ENCODE data around the gene CCDC71. TPM values are rescaled to one million over a fixed set of nuclear protein-coding genes. Genes with fewer than 3 reads are reported as not detected.

The CCDC71 gene
- total and polyA plus RNA-seq, 12 donors = 13.4 to 46.4 (median 29.0) TPM

DNA sequence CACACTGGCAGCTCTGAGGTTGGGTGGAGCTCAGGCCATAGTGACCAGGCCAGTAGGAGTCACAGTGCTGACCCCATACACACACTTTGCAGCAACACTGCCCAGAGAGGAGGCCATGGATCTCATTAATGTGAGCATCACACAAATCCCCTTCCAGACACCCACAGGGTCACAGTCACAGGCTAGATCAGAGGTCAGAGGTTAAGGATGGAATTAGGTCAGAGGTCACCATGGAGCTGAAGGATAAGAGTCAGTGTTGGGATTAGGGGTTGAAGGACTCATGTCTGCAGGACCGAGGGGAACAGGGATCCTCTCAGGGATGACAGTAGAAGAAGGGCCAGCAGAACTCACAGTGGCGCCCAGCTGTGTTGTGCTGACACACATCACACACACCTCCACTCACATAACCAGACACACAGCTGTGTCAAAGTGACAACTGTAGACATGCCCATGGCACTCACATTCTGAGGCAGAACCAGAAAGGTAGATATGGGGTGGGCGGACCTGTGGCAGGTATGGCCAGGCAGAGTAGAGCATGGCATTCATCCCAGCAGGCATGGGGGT is 12.7 kb downstream of the CCDC71 start:
- Histone ChIP-seq H3K27me3 (no peaks in the 10 kb centered on the region), H3K9me3 (replicated peaks in 1 of 3) (no peaks in the 10 kb centered on the region), H3K4me3 (no peak overlapping the region), H3K27ac (no peak overlapping the region), H3K4me1 (replicated peaks in 1 of 2) (no peaks in the 10 kb centered on the region), H3K36me3 (replicated peaks in 1 of 2) (no peaks in the 10 kb centered on the region)
- no peak for TF ChIP-seq POLR2A (IDR thresholded peaks at IDR 0.05)
- TF ChIP-seq CTCF (IDR thresholded peaks at IDR 0.05) = no peak
- intact Hi-C loops (cut with DNase I) = no loop called here
- no peak for DNase-seq
- 81 to 85% (median 84%) methylated on average over 3 of the region's 3 CpGs for WGBS, 4 donors

DNA sequence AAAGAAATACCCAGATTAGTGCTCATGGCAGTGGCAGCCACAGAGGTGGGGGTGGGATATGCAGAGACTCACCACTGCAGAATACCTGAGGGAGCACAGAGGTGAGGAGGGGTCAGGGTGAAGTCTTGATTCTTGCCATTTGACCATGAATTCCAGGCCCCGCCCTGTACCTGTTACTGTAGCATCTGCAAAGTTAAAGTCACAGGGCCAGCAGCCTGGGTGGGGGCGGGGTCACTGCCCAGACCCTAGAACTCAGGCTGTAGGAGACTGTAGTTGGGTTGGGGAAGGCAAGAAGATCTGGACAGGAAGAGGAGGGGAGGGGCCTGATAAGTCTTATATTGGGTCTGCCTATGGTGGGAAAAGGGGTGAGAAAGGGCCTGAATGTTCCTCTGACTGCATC is 14.5 kb downstream of the CCDC71 start:
- H3K9me3 ChIP-seq (replicated peaks in 1 of 3) = no peaks in the 10 kb centered on the region
- H3K4me1 ChIP-seq (replicated peaks in 1 of 2) = no peaks in the 10 kb centered on the region
- H3K27me3 ChIP-seq = no peaks in the 10 kb centered on the region
- 76 to 100% (median 90%) methylated on average over 2 of the region's 2 CpGs for WGBS, 4 donors
- DNase-seq = no peak
- intact Hi-C loops (cut with DNase I) = no loop called here
- no peak overlapping the region for H3K4me3 ChIP-seq
- H3K36me3 ChIP-seq (replicated peaks in 1 of 2) = no peaks in the 10 kb centered on the region
- TF ChIP-seq POLR2A (IDR thresholded peaks at IDR 0.05) (no peak), CTCF (IDR thresholded peaks at IDR 0.05) (no peak)
- no peak overlapping the region for H3K27ac ChIP-seq

DNA sequence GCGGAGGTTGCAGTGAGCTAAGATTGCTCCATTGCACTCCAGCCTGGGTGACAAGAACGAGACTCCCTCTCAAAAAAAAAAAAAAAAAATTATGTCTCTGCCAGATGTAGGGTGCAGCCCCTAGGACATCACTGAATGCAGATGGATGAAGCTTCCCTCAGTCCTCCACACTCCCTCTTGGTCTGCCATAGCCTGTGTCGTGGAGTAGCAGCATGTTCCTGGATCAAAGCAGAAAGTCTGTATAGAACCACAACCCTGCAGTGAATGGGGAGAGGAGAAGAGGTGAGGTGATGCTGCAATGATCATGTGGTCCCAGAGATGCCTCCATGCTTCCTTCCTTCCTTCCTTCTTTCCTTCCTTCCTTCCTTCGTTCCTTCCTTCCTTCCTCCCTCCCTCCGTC is 18.0 kb downstream of the CCDC71 start:
- H3K4me3 ChIP-seq = no peak overlapping the region
- H3K4me1 ChIP-seq (replicated peaks in 1 of 2) = no peaks in the 10 kb centered on the region
- TF ChIP-seq POLR2A (IDR thresholded peaks at IDR 0.05) (no peak), CTCF (IDR thresholded peaks at IDR 0.05) (no peak)
- H3K9me3 ChIP-seq (replicated peaks in 1 of 3) = no peaks in the 10 kb centered on the region
- intact Hi-C loops (cut with DNase I) = no loop called here
- no peak for DNase-seq
- WGBS, 4 donors = 62 to 73% (median 71%) methylated on average over 5 of the region's 5 CpGs
- no peak overlapping the region for H3K27ac ChIP-seq
- H3K27me3 ChIP-seq = no peaks in the 10 kb centered on the region
- no peaks in the 10 kb centered on the region for H3K36me3 ChIP-seq (replicated peaks in 1 of 2)

- Histone ChIP-seq H3K9me3 (replicated peaks in 1 of 3) (no peaks in the 10 kb centered on the region), H3K27ac (no peak overlapping the region), H3K27me3 (no peaks in the 10 kb centered on the region), H3K4me1 (replicated peaks in 1 of 2) (no peaks in the 10 kb centered on the region), H3K36me3 (replicated peaks in 1 of 2) (no peaks in the 10 kb centered on the region), H3K4me3 (no peak overlapping the region)
- no peak for DNase-seq
- intact Hi-C loops (cut with DNase I) = no loop called here
- TF ChIP-seq POLR2A (IDR thresholded peaks at IDR 0.05) (no peak), CTCF (IDR thresholded peaks at IDR 0.05) (no peak)
- 72 to 80% (median 75%) methylated on average over 2 to 3 of the region's 3 CpGs for WGBS, 4 donors
These were observed 26.1 kb downstream of the CCDC71 start for GRCh38 chr3:49140080-49140479.

Measured in adrenal gland (tissue), 12 donors.